Adrenal gland (tissue), 5 donors: ENCODE measurements around the gene IZUMO3.

ENCODE experiments used
- POLR2A ChIP-seq, 2 donors: fragments of 450-650 bp; IDR thresholded peaks; one replicate each; pipeline ENCODE4 v1.6.1; 2017; ENCODE audit warnings: antibody characterized with exemption in 2 of 2, mild to moderate bottlenecking in 2 of 2, moderate library complexity in 1 of 2
- TF ChIP-seq, protein P1 (sequence below), 6 experiments: fragments of 450-650 bp in 4 of 6; fragments of 200-600 bp in 2 of 6; sonication (generic) in 1 of 6; IDR thresholded peaks; 1 replicate in 5 of 6; 2 replicates in 1 of 6; pipeline versions ENCODE4 v1.5.1 to v1.8.0; 2016 to 2021; ENCODE audit warnings: antibody characterized with exemption in 6 of 6, mild to moderate bottlenecking in 2 of 6, moderate library complexity in 1 of 6
- donor health status: DM: no; HTN: no; CAD: no.

GRCh38 chr9:24504521-24504920 lies 41.2 kb downstream of the IZUMO3 start:
- TF ChIP-seq, protein P1, sequence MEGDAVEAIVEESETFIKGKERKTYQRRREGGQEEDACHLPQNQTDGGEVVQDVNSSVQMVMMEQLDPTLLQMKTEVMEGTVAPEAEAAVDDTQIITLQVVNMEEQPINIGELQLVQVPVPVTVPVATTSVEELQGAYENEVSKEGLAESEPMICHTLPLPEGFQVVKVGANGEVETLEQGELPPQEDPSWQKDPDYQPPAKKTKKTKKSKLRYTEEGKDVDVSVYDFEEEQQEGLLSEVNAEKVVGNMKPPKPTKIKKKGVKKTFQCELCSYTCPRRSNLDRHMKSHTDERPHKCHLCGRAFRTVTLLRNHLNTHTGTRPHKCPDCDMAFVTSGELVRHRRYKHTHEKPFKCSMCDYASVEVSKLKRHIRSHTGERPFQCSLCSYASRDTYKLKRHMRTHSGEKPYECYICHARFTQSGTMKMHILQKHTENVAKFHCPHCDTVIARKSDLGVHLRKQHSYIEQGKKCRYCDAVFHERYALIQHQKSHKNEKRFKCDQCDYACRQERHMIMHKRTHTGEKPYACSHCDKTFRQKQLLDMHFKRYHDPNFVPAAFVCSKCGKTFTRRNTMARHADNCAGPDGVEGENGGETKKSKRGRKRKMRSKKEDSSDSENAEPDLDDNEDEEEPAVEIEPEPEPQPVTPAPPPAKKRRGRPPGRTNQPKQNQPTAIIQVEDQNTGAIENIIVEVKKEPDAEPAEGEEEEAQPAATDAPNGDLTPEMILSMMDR (IDR thresholded peaks at IDR 0.05), result no peak
- TF ChIP-seq POLR2A (IDR thresholded peaks at IDR 0.05), result no peak
